DMS 273 treated with DMSO at 0.1 percent for 48 hours (cell line): ENCODE data around the gene THOC1.

Experiments used
- DNase-seq: peaks from one replicate; lab custom pipeline; 2025; lab: John Stamatoyannopoulos, UW

Gene THOC1

GRCh38 chr18:213966-214365 lies 53.9 kb downstream of the THOC1 start:
- DNase-seq, result no peak

DNA sequence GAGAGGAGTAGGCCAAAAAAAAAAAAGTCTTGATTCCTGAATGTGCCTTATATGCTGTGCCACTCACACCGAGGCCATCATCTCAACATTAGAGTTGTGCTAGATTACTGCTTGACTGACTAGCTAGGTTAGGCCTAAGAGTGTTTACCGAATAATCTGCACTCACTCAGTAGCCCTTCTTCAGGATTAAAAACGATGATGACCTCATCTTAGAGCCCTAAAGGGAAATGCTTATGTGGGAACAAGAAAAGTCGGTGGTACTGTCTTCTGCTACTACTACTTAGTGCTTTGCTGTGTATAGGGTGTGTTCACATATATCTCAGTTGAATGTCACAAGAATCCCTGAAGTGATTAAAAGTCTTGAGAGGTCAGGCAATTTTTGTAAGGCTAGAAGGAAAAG lies 54.3 kb downstream of the THOC1 start:
- no peak for DNase-seq

- no peak for DNase-seq
Measured at GRCh38 chr18:212780-213179, 55.1 kb downstream of the THOC1 start.

DNA sequence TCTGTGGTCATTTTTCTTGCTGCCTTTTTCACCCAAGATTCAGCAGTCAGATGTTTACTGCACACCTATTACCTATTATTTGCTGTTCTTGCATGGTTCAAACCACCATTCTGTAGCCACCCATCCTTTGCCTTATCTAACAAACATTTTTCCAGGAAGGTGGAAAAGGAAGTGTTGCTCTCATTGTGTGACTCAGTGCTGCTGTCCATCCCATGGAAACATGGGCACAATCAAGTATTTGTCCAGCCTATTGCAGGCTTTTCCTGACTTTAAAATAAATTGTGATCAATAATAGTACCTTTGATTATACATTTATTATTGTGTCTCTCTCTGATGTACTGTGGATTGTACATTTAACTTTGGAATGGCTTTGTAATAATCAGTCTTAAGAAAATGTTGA lies 56.3 kb downstream of the THOC1 start:
- DNase-seq, result no peak

- DNase-seq, result no peak
Measured at GRCh38 chr18:210733-211132, 57.1 kb downstream of the THOC1 start.

GRCh38 chr18:210075-210474 lies 57.8 kb downstream of the THOC1 start:
- DNase-seq, result no peak

DNA sequence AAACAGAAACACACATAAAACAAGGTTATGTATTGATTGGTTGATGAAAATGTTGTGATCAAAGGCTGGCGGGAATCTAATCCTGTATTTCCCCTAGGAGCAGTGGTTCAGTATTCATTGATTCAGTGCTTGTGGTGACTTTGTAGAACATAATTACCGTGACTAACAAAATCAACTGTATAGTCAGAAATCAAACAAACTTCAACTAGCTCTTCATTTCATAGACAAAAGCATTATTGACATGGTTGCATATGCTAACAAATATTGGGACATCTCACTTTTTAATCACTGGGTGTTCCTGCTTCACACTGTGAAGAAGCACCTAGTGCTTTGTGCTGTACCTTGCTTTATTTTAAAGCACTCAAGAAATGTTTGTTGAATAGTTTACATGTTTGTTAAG lies 68.1 kb downstream of the THOC1 start:
- DNase-seq, result no peak

GRCh38 chr18:199214-199613 lies 68.6 kb downstream of the THOC1 start:
- no peak for DNase-seq

DNA sequence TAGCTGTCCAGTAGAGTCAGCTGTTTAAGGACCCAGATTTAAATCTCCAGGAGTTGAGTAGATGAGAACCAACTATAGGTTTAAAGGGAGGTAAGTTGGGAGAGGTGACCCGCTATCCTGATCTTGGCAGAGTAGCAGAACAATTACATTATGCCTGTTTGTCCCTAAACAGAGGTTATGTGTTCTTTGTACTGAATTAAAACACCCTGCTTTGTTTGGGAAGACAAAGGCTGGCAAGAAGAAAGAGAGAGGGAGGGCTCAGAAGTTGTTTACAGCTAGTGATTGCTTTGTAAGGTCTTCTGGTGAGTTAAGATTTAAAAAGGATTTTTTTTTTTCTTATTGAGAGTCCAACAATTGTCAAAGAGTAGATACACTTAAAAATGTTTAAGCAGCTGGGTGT lies 72.2 kb downstream of the THOC1 start:
- DNase-seq, result no peak

GRCh38 chr18:192801-193200 lies 75.0 kb downstream of the THOC1 start:
- no peak for DNase-seq

DNA sequence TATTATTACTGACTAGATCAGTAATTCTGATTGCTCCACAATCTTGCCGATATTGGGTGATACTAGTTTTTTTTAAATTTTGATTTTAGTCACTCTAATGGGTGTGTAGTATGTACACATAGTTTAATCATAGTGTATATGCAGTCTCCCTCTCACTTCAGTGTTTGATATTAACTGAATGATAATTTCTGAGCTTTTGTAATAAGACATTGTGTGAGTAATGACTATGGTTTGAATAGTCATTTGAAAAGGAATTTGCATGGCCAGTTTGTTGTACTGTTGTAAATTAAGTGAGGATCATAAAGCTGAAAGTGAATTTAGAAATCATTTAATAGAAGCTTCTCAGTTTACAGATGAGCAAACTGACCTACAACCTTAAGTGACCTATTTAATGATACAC lies 76.1 kb downstream of the THOC1 start:
- DNase-seq, result no peak

- DNase-seq, result no peak
Measured at GRCh38 chr18:189254-189653, 78.6 kb downstream of the THOC1 start.

DNA sequence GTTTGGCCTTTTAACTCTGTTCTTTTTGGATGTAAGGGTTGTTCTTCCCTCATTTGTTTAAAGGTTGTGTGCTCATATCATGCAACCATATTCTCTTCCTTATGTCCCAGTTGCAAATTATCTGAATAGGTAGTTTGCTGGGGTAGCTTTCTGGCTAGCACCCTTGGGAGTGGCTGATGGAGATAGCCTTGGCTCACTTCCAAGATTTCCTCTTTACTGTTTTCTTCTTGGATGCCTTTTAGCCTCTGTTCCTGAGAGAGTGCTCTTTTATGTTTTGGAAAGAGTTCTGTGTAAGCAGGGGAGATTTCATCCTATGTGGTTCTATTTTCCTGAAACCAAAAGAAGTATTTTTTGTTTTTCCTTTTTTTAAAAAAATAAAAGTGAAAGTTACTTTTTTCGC lies 84.1 kb downstream of the THOC1 start:
- no peak for DNase-seq

- DNase-seq, result no peak
Measured at GRCh38 chr18:181711-182110, 86.1 kb downstream of the THOC1 start.

DNA sequence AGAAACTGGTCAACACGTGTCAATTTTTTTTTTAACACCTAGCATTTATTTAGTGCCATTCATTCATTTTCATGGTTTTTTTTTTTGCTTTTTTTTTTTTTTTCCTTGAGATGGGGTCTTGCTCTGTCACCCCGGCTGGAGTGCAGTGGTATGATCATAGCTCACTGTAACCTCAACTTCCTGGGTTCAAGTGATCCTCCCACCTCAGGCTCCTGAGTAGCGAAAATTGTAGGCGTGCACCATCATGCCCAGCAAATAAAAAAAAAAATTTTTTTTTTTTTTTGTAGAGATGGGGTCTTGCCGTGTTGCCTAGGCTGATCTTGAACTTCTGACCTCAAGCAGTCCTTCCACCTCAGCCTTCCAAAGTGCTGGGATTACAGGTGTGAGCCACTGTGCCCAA lies 88.3 kb downstream of the THOC1 start:
- no peak for DNase-seq

DNA sequence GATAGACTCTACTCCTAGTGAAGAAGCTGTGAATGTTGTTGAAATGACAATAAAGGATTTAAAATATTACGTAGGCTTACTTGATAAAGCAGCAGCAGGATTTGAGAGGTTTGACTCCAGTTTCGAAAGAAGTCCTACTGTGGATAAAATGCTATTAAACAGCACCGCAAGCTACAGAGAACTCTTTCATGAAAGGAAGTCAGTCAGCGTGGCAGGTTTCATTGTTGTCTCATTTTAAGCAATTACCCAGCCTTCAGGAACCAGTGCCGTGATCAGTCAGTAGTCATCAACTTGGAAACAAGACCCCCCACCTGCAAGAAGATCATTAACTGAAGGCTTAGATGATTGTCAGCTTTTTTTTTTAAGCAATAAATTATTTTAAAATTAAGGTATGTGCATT lies 95.5 kb downstream of the THOC1 start:
- no peak for DNase-seq
